Fibroblast of skin of left quadriceps (primary cell): ENCODE data around the gene CALCA.
A peak's percentile ranks its signal among the peaks of the same experiment; 100 is the strongest.
"Not testable (repeated sequence)": the region's sequence is repeated elsewhere in the genome, so short reads cannot be mapped to it uniquely, and the experiment has no call there.

Experiments used
- DNase-seq, 2 experiments: peaks; one replicate each; pipeline ENCODE4 v3.0.0-alpha.2; 2013; ENCODE audit warnings: low read depth in 2 of 2

The CALCA gene

GRCh38 chr11:14971865-14972580 is at the start of gene CALCA:
CALCA (minus strand) TSS chr11:14972351; CDS start chr11:14971192, 1,159 bp downstream.
- no peak for DNase-seq

DNA sequence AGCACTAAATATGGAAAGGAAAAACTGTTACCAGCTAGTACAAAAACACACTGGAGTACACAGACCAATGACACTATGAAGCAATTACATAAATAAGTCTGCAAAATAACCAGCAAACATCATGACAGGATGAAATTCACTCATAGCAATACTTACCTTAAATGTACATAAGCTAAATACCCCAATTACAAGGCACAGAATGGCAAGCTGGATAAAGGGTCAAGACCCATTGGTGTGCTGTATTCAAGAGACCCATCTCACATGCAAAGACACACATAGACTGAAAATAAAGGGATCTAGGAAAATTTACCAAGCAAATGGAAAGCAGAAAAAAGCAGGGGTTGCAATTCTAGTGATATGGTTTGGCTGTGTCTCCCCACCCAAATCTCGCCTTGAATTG is 44.0 kb upstream of the CALCA start:
- no peak for DNase-seq

DNA sequence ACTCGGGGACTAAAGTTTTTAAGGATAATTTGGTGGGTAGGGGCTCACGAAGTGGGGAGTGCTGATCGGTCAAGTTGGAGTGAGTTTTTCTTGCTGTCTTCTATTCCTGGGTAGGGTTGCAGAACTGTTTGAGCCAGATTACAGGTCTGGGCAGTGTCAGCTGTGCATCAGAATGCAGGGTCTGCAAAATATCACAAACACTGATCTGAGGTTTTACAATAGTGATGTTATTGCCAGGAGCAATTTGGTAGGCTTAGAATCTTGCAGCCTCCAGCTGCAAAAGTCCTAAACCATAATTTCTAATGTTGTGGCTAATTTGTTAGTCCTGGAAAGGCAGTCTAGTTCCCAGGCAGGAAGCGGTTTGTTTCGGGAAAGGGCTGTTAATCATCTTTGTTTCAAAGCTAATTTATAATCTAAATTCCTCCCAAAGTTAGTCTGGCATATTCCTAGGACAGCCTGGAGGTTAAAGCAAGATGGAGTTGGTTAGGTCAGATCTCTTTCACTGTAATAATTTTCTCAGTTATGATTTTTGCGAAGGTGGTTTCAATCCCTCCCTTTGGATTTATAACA is 39.7 kb upstream of the CALCA start:
- no peak for DNase-seq

GRCh38 chr11:15010865-15011264 is 38.7 kb upstream of the CALCA start:
- no peak for DNase-seq

DNA sequence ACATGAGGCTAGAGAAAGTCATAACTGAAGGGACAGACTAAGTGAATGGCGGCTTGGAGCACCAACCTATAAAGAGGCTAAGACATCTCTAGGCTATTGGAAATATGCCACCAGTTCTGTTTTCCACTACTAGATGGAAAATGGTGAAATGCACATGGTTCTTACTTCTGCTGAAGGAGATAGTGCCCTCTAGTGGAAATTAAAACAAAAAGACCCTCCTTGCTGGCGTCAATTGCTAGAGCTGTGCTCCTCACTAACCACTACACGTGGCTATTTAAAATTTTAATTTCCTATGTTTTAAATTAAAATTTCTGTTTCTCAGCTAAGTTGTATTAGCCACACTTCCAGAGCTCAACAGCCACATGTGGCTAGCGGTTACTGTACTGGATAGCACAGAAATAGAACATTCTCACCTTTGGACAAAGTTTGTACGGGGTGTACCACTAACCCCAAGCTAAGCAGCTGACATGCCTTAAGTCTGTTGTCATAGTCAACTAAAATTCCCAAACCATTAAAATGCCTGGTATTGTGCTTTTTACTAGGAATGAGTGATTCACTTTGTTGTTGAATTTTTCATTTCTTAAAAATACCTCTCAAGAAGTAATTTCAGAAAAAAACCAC is 34.1 kb upstream of the CALCA start:
- DNase-seq: peak; percentile 8 to 9

GRCh38 chr11:14988133-14988532 is 16.0 kb upstream of the CALCA start:
- DNase-seq: not testable (repeated sequence)

DNA sequence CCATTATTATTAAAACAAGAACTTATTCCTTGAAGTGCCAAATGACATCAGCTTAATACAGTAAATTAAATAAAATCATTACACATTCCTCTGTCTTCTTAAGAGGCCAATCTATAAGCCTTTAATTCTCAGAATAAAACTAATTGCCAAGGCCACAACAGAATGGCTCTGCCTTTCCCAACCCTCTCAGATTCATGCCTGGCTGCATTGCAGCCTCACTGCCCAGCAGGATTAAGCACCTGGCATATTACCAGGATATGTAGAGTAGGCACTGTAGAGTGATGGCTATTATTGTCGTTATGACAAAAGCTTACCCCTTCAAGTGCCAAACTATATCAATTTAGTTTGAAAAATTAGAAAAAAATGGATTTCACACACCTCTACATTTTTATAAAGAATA is 9.4 kb upstream of the CALCA start:
- DNase-seq: no peak

DNA sequence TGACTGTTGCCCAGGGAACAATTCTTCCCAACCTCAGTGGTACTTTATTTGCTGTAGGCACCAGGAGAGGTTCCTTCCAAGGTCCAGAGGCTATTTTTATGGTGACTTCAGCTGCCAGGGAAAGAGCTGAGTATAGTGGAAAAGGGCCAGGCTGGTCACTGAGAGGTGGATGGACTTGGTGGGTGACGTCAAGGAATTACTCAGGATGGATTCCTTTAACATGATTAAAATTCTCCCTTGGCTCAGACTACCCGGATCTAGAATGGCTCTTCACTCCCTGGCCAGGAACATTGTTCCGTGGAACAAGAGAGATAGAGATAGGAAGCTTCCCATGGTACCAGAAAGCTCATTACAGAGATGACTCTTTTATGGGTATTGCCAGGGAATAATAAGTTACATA is 8.7 kb upstream of the CALCA start:
- peak in 1 of 2 experiments; percentile 1 for DNase-seq

GRCh38 chr11:14977101-14977880 is 5.1 kb upstream of the CALCA start:
- no peak for DNase-seq

DNA sequence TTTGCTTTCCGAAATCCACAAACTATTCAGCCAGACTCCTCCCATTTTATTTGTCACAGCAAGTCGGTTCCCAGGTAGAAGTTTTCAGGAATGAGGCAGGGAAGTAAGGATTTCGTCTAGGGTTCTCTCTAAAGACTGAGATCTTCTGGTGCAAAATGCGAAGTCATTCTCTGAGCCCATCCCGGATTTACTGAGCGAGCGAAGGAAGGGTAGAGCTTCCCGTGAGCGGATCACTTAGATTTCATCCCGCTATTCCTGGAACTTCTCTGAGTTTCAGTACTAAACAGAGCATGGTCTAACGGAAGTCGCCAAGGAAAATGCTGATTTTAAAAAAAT is 3.1 kb upstream of the CALCA start:
- no peak for DNase-seq

DNA sequence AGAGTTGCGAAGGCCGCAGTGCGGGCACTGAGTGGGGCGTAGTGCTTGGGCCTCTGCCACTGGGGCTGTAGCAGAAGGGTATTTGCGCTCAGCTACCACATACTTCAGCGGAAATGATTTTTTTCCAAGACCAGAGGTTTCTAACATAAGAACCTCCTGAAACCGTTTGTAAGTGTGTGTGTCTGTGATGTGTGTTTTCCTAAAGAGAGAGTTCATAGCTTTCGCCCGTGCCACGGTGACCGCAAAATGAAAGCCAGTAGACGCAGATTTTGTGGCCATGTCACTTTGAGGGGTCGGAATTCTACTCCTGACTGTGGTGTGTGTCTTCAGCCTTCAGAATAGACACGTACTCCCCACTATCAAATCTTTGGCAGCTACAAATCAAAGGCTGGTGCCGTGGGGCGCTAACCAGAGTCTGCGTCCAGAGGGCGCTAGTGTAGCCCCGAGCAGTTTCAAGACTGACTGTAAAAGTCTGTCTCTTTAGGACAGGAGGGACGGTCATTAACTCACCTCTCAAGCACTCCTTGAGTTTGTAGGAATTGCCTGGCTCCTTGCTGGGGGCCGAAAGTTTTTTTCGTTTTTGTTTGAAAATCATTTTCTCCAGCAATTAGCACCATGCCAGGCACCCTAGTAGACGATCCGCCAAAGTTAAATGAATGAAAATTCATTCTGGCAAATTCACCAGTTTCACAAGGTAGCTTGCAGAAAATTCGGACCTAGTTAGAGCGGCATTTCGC is 2.5 kb upstream of the CALCA start:
- DNase-seq: peak in 1 of 2 experiments; percentile 1

DNA sequence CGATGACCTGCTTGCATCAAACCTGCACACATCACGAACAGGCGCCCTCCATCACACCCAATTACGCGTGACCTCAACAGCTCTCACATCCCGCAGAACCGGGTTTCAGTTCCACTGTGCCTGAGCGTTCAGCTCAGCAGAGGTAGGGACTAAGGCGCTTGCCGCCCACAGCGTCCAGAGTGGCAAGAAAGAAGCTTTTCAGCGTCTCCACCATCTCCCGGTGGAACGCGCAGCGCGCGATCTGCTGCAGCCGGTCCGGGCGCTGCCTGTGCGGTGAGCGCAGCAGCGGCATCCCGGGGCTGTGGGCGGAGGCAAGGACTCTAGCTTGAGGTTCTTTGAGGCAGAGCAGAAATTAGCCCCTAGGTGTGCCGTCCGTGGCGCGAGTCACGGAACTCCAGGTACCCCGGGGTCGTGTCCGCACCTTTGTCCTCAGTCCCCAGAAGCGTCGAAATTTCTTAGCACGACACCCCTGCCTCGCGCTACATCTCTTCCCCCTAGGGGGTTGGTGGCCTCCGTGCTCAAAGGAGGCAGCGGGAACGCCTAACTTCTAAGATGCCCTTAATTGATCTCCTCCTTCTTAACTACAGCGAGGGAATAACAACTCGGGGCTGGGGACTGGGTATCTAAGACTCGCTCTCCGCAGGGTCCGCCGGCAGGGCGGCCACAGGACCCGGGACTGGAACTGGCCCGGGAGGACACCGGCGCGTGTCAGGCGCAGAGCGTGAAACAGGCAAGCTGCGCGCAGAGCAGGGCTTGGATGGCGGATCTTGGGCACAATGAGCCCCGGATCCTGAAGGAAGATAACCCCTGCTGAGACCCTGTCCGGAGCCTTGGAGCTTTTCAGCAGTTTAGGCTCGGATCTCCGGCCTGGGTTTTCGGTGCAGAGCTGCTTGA is 1.7 kb upstream of the CALCA start:
- no peak for DNase-seq

DNA sequence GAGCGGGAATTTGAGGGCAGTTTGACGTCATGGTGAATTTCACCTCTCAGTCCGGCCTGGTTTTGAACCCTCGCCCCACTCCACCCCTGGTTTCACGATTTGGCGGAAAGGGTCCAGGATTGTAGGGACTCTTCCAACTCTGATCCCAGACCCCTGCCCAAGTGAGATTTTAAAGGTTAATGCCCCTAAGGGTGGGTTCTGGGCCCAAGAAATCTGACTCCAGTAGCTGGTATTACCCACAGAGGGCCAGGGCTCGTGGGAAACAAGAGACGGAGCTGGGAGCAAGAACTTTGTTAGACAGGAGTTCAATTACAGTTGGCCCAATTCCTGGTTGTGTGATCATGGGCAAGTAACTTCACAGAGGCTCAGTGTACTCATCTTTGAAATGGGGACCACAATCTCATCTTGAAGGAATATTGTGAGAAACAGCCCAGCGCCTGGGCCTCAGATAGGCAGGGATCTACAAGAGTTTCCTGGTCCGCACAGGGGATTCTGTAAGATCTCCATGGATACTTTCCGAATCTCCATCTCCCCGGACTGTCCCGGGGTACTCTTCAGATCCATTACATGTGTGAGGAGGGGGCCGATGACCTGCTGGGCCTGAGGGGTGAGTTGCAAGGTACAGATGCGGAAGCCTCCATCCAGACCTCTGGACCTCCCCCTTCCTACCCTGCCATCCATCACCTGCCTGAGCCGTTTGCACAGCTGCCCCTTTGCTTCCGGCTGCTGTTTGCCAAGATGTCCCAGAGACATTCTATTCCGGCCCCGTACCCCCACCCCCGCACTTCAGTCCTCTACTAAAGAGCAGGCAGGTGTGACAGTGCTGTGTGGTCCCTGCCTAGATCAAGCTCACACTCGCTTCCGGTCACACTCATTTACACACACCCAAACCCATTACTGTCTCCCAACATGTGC is 687 bp upstream of the CALCA start:
- no peak for DNase-seq

GRCh38 chr11:14969901-14970323 is 2.2 kb downstream of the CALCA start:
- no peak for DNase-seq

GRCh38 chr11:14967581-14968243 is 4.4 kb downstream of the CALCA start:
- no peak for DNase-seq

DNA sequence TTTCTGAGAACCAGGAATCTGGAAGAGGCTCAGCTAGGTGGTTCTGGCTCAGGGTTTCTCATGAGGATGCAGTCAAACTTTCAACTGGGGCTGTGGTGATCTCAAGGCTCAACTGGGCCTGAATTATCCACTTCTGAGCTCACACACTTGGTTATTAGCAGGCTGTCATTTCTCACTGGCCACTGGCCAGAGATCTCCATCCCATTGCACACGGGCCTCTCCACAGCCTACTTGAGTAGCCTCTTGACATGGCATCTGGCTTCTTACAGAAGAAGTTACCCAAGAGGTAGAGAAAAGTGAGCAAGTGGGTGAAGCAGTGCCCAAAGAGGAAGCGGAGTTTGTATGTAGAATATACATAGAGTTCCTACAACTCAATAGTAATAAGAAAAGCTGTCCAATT is 16.0 kb downstream of the CALCA start:
- DNase-seq: no peak

DNA sequence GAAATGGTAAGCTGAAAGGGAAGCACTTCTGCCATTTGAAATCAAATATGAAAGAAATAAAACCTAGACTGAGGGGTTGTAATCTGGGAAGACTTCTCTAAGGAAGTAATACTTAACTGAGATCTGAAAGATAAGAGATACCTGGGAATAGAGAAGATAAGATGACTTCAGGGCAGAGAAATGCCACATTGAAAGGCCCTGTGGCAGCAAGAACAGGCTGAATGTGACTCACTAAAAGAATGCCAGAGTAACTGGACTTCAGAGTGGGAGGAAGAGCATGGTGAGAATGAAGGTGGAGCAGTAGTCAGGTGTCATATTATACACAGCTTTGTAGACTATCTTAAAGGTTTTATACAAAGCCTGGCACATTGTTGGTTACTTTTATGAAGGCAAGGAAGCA is 17.6 kb downstream of the CALCA start:
- DNase-seq: no peak

- no peak for DNase-seq
These were observed 18.2 kb downstream of the CALCA start for GRCh38 chr11:14953904-14954303.

DNA sequence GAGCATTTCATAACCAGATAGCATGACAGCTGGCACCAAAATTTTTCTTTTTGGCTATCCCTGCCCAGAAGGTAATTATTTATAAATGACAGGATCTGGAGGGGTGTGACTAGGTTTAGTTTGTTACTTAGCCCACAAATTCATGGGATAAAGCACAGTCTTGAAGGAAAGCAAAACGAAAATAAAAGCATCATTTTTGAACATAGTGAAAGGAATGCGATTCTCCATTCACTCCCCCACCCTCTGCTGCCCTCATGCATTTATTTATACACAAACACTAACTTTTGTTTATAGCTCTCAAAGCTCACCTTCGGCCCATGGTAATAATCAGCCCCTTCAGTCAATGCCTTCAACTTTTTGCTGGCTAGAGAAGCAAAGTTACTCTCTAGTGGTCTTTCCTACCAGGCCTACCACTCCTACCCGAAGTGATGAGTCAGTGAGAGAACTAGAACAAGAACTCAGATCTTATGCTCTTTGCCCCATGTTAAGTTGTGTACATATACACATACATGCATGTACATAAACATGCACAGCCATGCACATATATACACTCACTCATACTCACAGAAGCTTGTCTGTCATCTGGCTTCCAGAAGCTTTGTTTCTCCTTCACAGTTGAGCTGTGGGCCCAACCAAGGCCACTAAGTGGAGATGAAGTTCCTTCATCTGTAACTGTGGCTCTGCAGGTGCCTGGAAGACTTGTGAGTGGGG is 22.6 kb downstream of the CALCA start:
- DNase-seq: no peak
